ENCODE measurements around the gene GATB.

Gene GATB

DNA sequence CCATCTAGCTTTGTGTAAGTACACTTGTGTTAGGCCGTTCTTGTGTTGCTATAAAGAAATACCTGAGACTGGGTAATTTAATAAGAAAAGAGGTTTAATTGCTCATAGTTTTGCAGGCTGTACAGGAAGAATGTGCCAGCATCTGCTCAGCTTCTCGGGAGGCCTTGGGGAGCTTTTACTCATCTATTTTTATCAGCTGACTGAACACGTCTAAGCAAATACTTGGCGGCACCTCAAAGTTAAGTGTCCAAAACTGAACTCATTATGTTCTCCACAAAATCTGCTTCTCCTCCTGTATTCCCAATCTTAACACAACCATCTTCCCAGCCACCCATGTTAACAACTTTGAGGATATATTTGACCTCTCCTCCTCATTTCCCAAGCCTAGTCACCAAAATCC is 42.4 kb upstream of the GATB start:
- peaks cover 0 to 13% (median 11%) of the 10 kb centered on the region in 5 donors for H3K4me1 ChIP-seq (ENCODE audit: control insufficient read depth in 5 of 5, insufficient read depth in 5 of 5, low read length in 5 of 5)
- no peak overlapping the region for H3K27ac ChIP-seq (ENCODE audit: low read depth, low read length)
- H3K9me3 ChIP-seq (ENCODE audit: control insufficient read depth in 5 of 5, low read length in 5 of 5): no peaks in the 10 kb centered on the region
- no peak overlapping the region for H3K9ac ChIP-seq (ENCODE audit: low read length in 5 of 5)
- no peaks in the 10 kb centered on the region for H3K27me3 ChIP-seq (ENCODE audit: control insufficient read depth in 5 of 5, insufficient read depth in 4 of 5, low read length in 5 of 5)
- H3K4me3 ChIP-seq (ENCODE audit: low read depth in 1 of 5, low read length in 5 of 5): no peak overlapping the region
- H3K36me3 ChIP-seq (ENCODE audit: control insufficient read depth in 5 of 5, insufficient read depth in 5 of 5, low read length in 5 of 5): no peaks in the 10 kb centered on the region

DNA sequence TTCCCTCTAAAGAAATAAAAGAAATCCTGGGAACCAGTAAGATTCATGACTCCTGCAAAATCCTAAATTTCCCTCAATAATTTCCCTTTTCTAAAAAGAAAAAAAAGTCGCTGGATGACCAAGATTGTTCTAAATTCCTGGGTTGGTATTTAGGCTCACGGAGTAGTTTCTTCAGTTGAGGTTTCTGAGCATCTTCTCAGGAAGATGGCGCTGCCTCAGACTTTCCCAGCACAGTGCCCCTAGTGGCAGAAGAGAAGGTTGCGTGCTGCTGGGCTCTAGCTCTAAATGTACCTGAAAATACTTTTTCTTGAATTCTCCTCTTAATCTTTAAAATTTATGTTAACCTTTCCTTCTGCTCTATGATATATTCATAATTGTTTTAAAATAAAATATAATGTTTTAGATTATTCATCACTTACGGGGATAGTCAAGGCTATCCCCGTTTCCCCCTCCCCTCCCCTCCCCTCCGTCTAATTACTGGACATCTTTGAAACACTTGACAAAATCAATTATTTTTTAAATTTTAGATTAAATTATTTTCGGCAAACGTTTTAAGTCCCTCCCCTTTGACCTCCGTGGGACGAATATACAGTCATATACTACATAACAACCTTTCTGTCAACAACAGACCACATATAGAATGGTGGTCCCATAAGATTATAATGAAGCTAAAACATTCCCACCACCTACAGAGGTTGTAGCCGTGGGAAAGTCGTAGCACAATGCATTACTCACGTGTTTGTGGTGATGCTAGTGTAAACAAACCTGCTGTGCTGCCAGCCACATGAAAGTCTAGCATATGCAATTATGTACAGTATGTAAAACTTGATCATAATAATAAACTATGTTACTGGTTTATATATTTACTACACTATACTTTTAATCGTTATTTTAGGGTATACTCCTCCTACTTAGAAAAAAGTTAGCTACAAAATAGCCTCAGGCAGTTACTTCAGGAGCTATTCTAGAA is 41.0 kb upstream of the GATB start:
- Histone ChIP-seq H3K9me3 (ENCODE audit: control insufficient read depth in 5 of 5, low read length in 5 of 5) (no peaks in the 10 kb centered on the region), H3K9ac (ENCODE audit: low read length in 5 of 5) (no peak overlapping the region), H3K4me3 (ENCODE audit: low read depth in 1 of 5, low read length in 5 of 5) (no peak overlapping the region), H3K36me3 (ENCODE audit: control insufficient read depth in 5 of 5, insufficient read depth in 5 of 5, low read length in 5 of 5) (no peaks in the 10 kb centered on the region), H3K4me1 (ENCODE audit: control insufficient read depth in 5 of 5, insufficient read depth in 5 of 5, low read length in 5 of 5) (peaks cover 0 to 8% (median 3%) of the 10 kb centered on the region in 5 donors), H3K27ac (ENCODE audit: low read depth, low read length) (no peak overlapping the region), H3K27me3 (ENCODE audit: control insufficient read depth in 5 of 5, insufficient read depth in 4 of 5, low read length in 5 of 5) (no peaks in the 10 kb centered on the region)

DNA sequence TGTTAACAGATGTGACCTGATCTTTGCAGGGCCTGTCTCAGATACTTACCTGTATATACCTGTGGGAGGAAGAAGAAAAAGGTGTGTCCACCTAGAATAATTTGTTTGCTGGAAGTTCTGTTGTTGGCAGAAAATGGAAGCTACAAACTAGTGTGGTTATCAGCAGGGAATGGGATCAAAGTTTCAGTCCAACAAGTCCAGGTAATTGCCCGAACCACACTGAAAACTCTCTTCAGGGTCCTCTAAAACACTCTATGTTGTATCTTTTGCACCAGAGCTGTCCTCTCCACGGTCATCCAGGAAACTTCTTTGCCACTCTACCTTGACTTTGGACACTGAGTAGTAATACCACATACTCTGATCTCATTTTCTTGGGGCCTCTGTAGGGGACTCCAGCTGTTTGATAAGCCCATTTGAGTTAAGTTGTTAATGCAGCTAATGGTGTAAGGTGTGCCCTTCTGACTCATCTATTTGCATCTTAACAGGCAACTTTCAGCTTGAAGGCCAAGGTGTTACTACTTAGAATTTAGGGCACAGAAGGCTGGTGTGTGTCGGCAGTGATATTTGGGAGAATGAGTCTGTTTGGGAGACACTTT is 38.7 kb upstream of the GATB start:
- Histone ChIP-seq H3K4me3 (ENCODE audit: low read depth in 1 of 5, low read length in 5 of 5) (no peak overlapping the region), H3K9ac (ENCODE audit: low read length in 5 of 5) (no peak overlapping the region), H3K4me1 (ENCODE audit: control insufficient read depth in 5 of 5, insufficient read depth in 5 of 5, low read length in 5 of 5) (peaks cover 0 to 8% (median 0%) of the 10 kb centered on the region in 5 donors), H3K27ac (ENCODE audit: low read depth, low read length) (no peak overlapping the region), H3K27me3 (ENCODE audit: control insufficient read depth in 5 of 5, insufficient read depth in 4 of 5, low read length in 5 of 5) (no peaks in the 10 kb centered on the region), H3K9me3 (ENCODE audit: control insufficient read depth in 5 of 5, low read length in 5 of 5) (no peaks in the 10 kb centered on the region), H3K36me3 (ENCODE audit: control insufficient read depth in 5 of 5, insufficient read depth in 5 of 5, low read length in 5 of 5) (no peaks in the 10 kb centered on the region)

DNA sequence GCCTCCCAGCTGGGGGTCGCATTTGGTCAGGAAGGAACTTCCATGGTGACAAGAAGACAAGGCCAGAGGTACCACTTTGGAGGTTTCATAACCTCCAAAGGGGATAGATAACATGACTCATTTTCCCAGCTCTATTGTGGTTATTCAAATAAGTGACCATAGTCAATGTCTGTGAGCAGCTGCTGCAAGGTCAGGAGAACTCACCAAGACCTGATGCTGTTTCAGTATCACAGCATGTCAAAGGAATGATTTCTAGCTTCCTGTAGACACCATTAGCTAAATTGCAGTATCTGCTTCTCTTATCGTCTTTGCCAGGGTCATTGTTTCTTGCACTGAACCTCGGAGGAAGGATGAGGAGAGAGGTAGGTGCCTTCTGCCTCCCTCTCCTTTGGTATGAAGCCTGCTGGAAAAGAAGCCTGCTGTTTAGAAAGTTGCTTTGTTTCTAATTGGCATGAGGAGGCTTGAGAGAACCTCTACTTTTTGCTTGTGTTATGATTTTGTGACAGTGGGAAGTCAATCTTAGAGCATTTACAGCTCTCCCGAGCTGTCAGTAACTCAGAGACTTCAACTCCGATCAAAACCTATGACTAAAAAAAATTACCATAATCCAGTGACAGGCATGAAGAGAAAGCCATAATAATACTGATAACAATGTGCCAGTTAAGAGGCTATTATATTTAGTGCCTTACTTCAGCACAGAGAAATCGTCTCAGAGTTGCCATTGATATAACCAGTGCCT is 38.0 kb upstream of the GATB start:
- Histone ChIP-seq H3K4me3 (ENCODE audit: low read depth in 1 of 5, low read length in 5 of 5) (no peak overlapping the region), H3K36me3 (ENCODE audit: control insufficient read depth in 5 of 5, insufficient read depth in 5 of 5, low read length in 5 of 5) (no peaks in the 10 kb centered on the region), H3K9ac (ENCODE audit: low read length in 5 of 5) (no peak overlapping the region), H3K4me1 (ENCODE audit: control insufficient read depth in 5 of 5, insufficient read depth in 5 of 5, low read length in 5 of 5) (peaks cover 0 to 8% (median 0%) of the 10 kb centered on the region in 5 donors), H3K27me3 (ENCODE audit: control insufficient read depth in 5 of 5, insufficient read depth in 4 of 5, low read length in 5 of 5) (no peaks in the 10 kb centered on the region), H3K9me3 (ENCODE audit: control insufficient read depth in 5 of 5, low read length in 5 of 5) (no peaks in the 10 kb centered on the region), H3K27ac (ENCODE audit: low read depth, low read length) (no peak overlapping the region)

DNA sequence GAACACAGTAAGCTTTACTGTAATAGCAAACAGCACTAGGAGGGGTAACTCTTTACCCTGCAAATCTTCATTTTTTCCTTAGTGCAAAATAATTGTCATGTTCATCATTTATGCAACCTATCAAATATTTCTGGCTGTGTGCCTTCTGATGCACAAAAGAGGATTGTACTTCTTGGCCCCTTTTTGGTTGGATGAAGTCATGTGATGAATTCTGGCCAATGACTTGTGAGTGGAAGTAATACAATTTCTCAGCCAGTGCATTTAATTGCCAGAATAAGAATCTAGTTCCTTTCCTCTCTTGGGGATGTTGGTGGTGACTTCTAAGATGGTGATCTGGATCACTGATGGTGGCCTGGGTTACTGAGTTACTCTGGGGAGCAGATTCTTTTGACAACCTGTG is 37.0 kb upstream of the GATB start:
- Histone ChIP-seq H3K9ac (ENCODE audit: low read length in 5 of 5) (no peak overlapping the region), H3K4me3 (ENCODE audit: low read depth in 1 of 5, low read length in 5 of 5) (no peak overlapping the region), H3K27me3 (ENCODE audit: control insufficient read depth in 5 of 5, insufficient read depth in 4 of 5, low read length in 5 of 5) (peaks cover 0 to 2% (median 0%) of the 10 kb centered on the region in 5 donors), H3K9me3 (ENCODE audit: control insufficient read depth in 5 of 5, low read length in 5 of 5) (no peaks in the 10 kb centered on the region), H3K4me1 (ENCODE audit: control insufficient read depth in 5 of 5, insufficient read depth in 5 of 5, low read length in 5 of 5) (peaks cover 0 to 8% (median 0%) of the 10 kb centered on the region in 5 donors), H3K36me3 (ENCODE audit: control insufficient read depth in 5 of 5, insufficient read depth in 5 of 5, low read length in 5 of 5) (no peaks in the 10 kb centered on the region), H3K27ac (ENCODE audit: low read depth, low read length) (no peak overlapping the region)

DNA sequence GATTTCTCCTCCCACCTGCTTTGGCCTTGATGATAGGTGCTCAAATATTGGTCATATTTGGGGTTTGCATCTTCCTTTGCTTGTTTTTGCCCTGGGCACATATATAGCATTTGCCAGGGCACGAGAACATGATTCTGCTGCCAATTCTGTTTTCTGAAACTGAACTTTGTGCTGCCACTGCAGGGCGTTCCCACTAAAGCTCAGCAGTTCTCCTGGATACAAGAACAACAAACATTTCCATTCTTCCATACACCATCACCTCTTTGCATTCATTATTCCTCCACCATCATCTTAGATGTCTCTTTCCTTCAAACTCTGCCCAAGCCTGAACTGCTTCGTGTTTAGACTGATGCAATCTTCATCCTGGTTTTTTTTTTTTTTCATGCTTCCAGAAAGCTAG is 36.3 kb upstream of the GATB start:
- H3K4me3 ChIP-seq (ENCODE audit: low read depth in 1 of 5, low read length in 5 of 5): no peak overlapping the region
- H3K9ac ChIP-seq (ENCODE audit: low read length in 5 of 5): no peak overlapping the region
- H3K9me3 ChIP-seq (ENCODE audit: control insufficient read depth in 5 of 5, low read length in 5 of 5): no peaks in the 10 kb centered on the region
- peaks cover 0 to 4% (median 0%) of the 10 kb centered on the region in 5 donors for H3K27me3 ChIP-seq (ENCODE audit: control insufficient read depth in 5 of 5, insufficient read depth in 4 of 5, low read length in 5 of 5)
- H3K27ac ChIP-seq (ENCODE audit: low read depth, low read length): no peak overlapping the region
- no peaks in the 10 kb centered on the region for H3K36me3 ChIP-seq (ENCODE audit: control insufficient read depth in 5 of 5, insufficient read depth in 5 of 5, low read length in 5 of 5)
- H3K4me1 ChIP-seq (ENCODE audit: control insufficient read depth in 5 of 5, insufficient read depth in 5 of 5, low read length in 5 of 5): peaks cover 0 to 8% (median 0%) of the 10 kb centered on the region in 5 donors

DNA sequence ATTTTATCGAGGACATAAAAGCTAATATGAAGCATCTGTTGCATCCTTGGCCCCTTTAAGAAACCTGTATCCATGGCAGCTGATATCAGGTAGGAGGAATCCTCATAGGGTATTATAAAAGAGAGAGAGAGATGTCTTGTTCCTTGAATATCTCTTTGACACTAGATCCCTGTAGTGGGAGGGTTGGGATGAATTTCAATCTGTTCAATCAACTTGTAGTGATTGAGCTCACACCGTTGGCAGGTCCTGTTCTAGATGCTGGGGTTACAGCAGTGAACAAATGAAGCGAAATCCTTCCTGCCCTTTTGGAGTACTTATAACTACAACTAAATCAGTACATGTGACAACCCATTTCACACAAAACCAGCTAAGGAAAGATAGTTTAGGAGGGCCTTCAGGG is 35.3 kb upstream of the GATB start:
- Histone ChIP-seq H3K4me1 (ENCODE audit: control insufficient read depth in 5 of 5, insufficient read depth in 5 of 5, low read length in 5 of 5) (peaks cover 0 to 8% (median 0%) of the 10 kb centered on the region in 5 donors), H3K36me3 (ENCODE audit: control insufficient read depth in 5 of 5, insufficient read depth in 5 of 5, low read length in 5 of 5) (no peaks in the 10 kb centered on the region), H3K27me3 (ENCODE audit: control insufficient read depth in 5 of 5, insufficient read depth in 4 of 5, low read length in 5 of 5) (peaks cover 0 to 4% (median 0%) of the 10 kb centered on the region in 5 donors), H3K27ac (ENCODE audit: low read depth, low read length) (no peak overlapping the region), H3K9me3 (ENCODE audit: control insufficient read depth in 5 of 5, low read length in 5 of 5) (no peaks in the 10 kb centered on the region), H3K9ac (ENCODE audit: low read length in 5 of 5) (no peak overlapping the region), H3K4me3 (ENCODE audit: low read depth in 1 of 5, low read length in 5 of 5) (no peak overlapping the region)

DNA sequence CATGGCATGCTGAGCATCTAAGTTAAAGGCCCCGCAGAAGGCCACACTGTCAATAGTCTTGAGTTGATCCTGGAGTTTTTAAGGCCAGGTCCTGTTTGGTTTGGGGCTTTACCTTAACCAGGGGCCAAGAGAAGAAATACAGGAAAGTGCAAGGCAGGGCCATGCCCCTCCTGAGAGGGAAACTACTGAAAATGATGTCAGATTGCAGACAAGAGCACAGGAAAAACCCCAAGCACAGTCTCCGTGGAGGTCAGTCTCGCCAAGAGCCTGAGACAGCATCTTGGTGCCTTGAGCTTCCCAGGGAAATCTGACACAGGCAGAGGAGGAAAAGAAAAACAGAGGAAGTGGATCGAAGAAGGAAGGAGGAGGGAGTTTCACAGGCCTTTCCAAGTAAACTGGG is 32.2 kb upstream of the GATB start:
- no peaks in the 10 kb centered on the region for H3K36me3 ChIP-seq (ENCODE audit: control insufficient read depth in 5 of 5, insufficient read depth in 5 of 5, low read length in 5 of 5)

DNA sequence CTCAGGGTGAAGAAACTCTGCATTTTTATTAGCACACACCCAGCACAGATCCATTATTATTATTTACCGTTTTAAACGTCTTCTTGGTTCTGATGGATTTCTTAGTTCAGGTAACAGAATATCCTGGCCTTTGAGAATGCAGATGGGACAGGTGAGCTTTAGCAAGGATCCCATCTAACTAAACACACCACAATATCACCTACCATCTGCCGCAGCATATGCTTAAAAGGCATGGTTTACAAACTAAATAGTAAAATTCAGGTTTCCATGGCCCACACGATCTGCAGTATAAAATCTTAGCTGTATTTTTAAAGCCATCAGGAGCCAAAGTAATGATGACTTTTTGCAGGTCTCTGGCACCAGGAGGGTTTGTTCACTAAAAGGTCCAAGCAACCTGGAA is 31.7 kb upstream of the GATB start:
- peaks cover 0 to 4% (median 0%) of the 10 kb centered on the region in 5 donors for H3K27me3 ChIP-seq (ENCODE audit: control insufficient read depth in 5 of 5, insufficient read depth in 4 of 5, low read length in 5 of 5)
- H3K27ac ChIP-seq (ENCODE audit: low read depth, low read length): no peak overlapping the region
- H3K4me1 ChIP-seq (ENCODE audit: control insufficient read depth in 5 of 5, insufficient read depth in 5 of 5, low read length in 5 of 5): peaks cover 0 to 6% (median 0%) of the 10 kb centered on the region in 5 donors

More for the DNA sequence above, 32.2 kb upstream of the GATB start:
- peaks cover 0 to 4% (median 0%) of the 10 kb centered on the region in 5 donors for H3K27me3 ChIP-seq (ENCODE audit: control insufficient read depth in 5 of 5, insufficient read depth in 4 of 5, low read length in 5 of 5)
- H3K9ac ChIP-seq (ENCODE audit: low read length in 5 of 5): no peak overlapping the region
- H3K27ac ChIP-seq (ENCODE audit: low read depth, low read length): no peak overlapping the region
- H3K4me3 ChIP-seq (ENCODE audit: low read depth in 1 of 5, low read length in 5 of 5): no peak overlapping the region
- no peaks in the 10 kb centered on the region for H3K9me3 ChIP-seq (ENCODE audit: control insufficient read depth in 5 of 5, low read length in 5 of 5)
- H3K4me1 ChIP-seq (ENCODE audit: control insufficient read depth in 5 of 5, insufficient read depth in 5 of 5, low read length in 5 of 5): peaks cover 0 to 8% (median 0%) of the 10 kb centered on the region in 5 donors

More for the DNA sequence above, 31.7 kb upstream of the GATB start:
- Histone ChIP-seq H3K9ac (ENCODE audit: low read length in 5 of 5) (no peak overlapping the region), H3K4me3 (ENCODE audit: low read depth in 1 of 5, low read length in 5 of 5) (no peak overlapping the region), H3K36me3 (ENCODE audit: control insufficient read depth in 5 of 5, insufficient read depth in 5 of 5, low read length in 5 of 5) (no peaks in the 10 kb centered on the region), H3K9me3 (ENCODE audit: control insufficient read depth in 5 of 5, low read length in 5 of 5) (no peaks in the 10 kb centered on the region)
